Testis (tissue), 2 donors: ENCODE data around the gene TNFAIP6.

Source experiments
- POLR2A ChIP-seq: fragments of 450-650 bp; IDR thresholded peaks from one replicate; pipeline ENCODE4 v1.6.1; 2017; ENCODE audit warnings: antibody characterized with exemption, mild to moderate bottlenecking, moderate library complexity
- TF ChIP-seq, protein P1 (sequence below), 3 experiments: fragments of 450-650 bp in 2 of 3; fragments of 200-600 bp in 1 of 3; sonication (generic) in 1 of 3; IDR thresholded peaks; one replicate each; pipeline ENCODE4 v1.5.1; 2016 to 2019; ENCODE audit warnings: antibody characterized with exemption in 3 of 3, mild to moderate bottlenecking in 2 of 3, moderate library complexity in 1 of 3

DNA sequence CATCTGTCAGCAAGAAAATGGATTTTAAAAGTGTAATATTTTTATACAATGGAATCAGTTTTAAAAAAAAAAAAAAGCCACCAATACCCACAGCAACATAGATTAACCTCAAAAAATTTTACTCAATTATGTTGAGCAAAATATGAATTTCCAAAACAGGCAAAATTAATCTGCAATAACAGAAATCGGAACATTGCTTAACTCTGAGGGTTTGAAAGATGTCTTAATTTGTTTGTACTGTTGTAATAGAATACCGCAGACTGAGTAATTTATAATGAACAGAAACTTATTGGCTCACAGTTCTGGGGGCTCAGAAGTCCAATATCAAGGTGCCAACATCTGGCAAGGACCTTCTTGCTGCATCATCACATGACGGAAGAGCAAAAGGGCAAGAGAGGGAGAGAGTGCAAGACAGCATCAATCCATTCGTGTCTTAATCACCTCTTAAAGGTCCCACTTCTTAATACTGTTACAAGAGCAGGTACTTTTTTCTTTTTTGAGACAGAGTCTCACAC lies 31.8 kb upstream of the TNFAIP6 start:
- TF ChIP-seq, protein P1, sequence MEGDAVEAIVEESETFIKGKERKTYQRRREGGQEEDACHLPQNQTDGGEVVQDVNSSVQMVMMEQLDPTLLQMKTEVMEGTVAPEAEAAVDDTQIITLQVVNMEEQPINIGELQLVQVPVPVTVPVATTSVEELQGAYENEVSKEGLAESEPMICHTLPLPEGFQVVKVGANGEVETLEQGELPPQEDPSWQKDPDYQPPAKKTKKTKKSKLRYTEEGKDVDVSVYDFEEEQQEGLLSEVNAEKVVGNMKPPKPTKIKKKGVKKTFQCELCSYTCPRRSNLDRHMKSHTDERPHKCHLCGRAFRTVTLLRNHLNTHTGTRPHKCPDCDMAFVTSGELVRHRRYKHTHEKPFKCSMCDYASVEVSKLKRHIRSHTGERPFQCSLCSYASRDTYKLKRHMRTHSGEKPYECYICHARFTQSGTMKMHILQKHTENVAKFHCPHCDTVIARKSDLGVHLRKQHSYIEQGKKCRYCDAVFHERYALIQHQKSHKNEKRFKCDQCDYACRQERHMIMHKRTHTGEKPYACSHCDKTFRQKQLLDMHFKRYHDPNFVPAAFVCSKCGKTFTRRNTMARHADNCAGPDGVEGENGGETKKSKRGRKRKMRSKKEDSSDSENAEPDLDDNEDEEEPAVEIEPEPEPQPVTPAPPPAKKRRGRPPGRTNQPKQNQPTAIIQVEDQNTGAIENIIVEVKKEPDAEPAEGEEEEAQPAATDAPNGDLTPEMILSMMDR (IDR thresholded peaks at IDR 0.05), result no peak
- TF ChIP-seq POLR2A, result no peak
